AG08395 (cell line): Measurements from ENCODE around the gene TIMP2.
"Not testable (repeated sequence)": the region's sequence is repeated elsewhere in the genome, so short reads cannot be mapped to it uniquely, and the experiment has no call there.

ENCODE experiments used
- DNase-seq: peaks from one replicate; pipeline ENCODE4 v3.0.0; 2012; ENCODE audit warnings: mixed read lengths, low spot score

TIMP2 gene

DNA sequence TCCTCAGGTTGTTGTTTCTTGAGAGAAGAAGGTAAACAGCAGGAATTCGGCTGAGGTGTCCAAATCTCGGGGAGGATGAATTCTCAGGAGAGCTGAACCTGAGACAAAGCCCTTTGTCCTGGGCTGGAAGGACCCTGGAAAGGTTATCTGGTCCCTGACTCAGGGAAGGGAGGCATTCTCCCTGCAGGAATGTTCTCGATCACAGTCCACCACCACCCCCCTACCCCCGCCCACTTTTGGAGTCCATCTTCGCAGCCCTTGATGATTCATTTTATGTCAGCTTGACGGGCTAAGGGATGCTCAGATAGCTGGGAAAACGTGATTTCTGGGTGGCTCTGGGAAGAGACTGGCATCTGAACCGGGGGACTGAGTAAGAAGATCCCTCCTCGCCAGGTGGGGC, 20.8 kb downstream of the TIMP2 start:
- DNase-seq = no peak

GRCh38 chr17:78903101-78903779, 21.9 kb downstream of the TIMP2 start, which contains the start of gene CEP295NL:
Gene CEP295NL, minus strand, starts transcription at chr17:78903201. Its CDS starts 1,373 bp downstream, at chr17:78901828.
- DNase-seq = no peak

DNA sequence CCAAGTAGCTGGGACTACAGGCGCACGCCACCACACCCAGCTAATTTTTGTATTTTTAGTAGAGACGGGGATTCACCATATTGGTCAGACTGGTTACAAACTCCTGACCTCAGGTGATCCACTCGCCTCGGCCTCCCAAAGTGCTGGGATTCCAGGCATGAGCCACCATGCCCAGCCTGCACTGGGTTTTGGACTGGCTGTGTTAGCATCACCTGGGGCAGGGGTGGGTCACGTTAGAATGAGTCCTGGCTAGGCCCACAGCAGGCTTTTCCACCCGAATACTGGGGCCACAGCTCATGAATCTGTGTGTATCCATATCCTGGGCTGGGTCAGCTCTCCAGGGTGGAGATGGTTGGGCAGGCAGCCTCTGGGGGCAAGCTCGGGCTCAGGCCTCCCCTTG, 23.0 kb downstream of the TIMP2 start:
- DNase-seq = not testable (repeated sequence)

DNA sequence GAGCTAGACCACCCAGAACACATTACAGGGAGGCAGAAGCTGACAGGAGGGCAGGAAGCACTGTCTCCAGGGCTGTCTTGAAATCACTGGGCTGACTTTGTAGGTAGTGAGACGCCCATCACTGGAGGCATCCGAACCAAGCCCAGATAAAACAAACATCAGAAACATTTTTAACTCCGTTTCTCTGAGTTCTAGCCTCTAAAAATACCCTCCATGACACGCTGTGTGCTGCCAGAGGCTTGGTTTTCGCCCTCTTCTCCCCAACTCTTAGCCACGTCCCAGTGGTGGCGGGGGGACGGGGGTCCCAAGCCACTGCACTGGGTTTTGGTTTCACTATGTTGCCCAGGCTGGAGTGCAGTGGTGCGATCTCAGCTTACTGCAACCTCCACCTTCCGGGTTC, 23.4 kb downstream of the TIMP2 start:
- DNase-seq = no peak

GRCh38 chr17:78900816-78901215, 24.4 kb downstream of the TIMP2 start:
- DNase-seq = no peak

- DNase-seq = peak; percentile 39
Observed at GRCh38 chr17:78899361-78900260, 25.6 kb downstream of the TIMP2 start.

- DNase-seq = no peak
Observed at GRCh38 chr17:78898947-78899346, 26.2 kb downstream of the TIMP2 start.

DNA sequence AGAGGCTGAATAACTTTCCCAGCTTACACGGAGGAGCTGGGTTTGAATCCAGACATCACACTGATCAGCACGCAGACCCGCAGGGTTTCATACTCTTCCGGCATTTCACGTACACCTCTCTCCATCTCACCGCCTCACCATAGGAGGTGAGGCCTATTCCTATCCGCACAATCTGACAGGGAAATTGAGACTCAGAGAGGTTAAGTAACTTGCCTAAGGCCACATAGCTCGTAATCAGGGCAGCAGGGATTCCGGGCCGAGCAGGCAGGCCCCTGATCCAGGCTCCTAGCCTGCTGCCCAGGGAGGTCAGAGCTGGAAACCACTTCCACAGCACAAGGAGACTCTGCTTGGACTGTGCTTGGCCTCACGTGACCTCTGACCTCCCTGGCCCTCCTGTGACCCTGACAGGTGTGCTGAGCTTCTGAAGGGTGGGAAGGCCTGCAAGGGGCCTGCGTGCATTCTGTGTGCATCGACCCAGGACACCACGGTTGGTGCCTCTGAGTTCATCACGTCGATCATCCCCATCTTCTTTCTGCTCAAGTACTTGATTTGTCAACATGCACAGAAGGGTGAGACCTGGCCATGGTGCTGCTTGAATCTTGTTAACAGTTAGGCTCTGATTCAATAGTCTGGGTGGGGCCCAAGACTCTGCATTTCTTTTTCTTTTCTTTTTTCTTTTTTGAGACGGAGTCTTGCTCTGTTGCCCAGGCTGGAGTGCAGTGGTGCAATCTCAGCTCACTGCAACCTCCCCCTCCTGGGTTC, 26.9 kb downstream of the TIMP2 start:
- no peak for DNase-seq

DNA sequence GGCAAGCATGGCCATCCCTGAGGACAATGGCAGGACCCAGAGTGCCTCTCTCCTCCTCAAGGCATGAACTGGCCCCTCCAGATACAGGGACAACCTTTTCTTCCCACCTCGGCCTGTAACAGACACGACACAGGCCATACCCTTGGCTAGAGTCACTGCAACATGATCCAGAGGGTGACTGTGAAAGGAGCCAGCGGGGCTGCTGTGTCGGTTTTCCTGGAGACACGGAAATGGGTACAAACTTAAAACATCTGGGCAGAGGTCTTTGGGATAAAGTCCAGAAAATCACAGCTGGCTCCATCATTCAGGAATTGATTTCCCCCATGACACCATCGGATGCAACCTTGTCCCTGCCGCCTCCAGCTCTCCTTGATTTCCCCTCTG, 27.5 kb downstream of the TIMP2 start:
- DNase-seq = no peak

DNA sequence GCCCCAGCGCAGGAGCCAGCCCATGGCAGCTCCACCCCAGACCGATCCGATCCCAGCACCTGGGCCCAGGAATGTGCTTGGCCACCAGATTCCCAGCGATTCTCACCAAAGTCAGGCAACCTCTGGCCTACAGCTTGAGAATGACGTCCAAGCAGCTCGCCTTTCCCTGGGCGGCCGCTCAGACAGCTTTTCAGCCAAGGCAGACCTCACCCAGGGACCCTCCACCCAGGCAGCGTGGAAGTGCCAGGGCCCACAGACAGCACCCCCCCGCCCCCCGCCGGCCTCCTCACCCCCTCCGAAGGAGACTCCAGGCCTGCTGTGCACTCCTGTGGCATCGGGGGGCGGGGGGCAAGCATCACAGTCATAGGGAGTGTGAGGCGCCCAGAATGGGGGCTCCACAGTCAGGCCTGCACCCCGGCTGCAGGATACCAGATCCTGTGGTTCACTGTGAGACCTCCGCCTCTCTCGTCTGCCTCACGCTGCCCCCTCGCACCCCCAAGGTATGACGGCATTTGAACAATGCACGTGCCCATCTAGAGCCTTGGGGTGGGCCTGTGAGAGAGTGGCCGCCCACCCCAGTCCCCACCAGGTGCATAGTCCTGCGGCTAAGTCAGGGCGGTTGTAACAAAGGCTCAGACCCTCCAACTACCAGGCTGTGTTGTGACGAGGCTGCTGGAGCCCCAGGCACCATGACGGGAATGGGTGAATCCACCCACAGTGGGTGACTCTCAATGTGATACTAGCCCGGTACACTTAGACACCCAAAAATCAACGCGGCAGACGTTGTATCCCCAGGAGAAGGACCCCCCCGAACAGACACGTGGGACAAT, 28.1 kb downstream of the TIMP2 start:
- DNase-seq = no peak

GRCh38 chr17:78896091-78896833, 28.9 kb downstream of the TIMP2 start:
- DNase-seq = no peak

DNA sequence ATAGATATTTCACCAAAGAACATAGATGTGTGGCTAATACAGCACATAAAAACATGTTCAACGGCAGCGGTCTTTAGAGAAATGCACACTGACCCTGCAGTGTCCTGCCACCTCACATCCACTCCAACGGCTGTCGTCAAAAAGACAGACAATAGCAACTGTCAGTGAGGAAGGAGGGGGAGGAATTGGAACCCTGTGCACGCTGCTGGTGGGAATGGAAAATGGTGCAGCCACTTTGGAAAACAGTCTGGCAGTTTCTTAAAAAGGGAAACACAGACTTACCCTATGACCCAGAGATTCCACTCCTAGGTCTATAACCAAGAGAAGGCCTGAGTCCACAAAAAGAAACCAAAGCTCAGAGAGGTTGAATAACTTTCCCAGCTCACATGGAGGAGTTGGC, 29.9 kb downstream of the TIMP2 start:
- no peak for DNase-seq

- DNase-seq = no peak
Observed at GRCh38 chr17:78893684-78894083, 31.5 kb downstream of the TIMP2 start.

- DNase-seq = no peak
Observed at GRCh38 chr17:78892936-78893379, 32.2 kb downstream of the TIMP2 start.

- no peak for DNase-seq
Observed at GRCh38 chr17:78892520-78892919, 32.7 kb downstream of the TIMP2 start.

DNA sequence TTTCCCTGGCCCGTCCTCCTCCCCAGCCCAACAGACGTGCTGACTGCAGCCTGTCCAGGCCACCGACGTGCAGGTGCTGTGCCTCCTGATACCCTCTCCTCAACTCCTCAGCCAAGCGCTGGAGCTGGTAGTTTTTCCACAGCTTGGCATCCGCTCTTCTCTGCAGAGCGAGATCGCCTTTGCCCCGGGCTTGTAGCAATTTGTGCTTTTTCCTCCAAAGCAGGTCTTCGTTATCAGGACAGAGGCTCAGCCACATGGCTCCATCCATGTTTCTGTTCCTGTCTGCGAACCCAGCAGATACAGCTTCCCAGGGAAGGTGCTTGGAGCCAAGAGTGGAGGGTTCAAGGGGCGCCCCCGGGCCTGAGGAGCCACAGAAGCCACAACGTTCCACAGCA, 33.1 kb downstream of the TIMP2 start:
- no peak for DNase-seq

DNA sequence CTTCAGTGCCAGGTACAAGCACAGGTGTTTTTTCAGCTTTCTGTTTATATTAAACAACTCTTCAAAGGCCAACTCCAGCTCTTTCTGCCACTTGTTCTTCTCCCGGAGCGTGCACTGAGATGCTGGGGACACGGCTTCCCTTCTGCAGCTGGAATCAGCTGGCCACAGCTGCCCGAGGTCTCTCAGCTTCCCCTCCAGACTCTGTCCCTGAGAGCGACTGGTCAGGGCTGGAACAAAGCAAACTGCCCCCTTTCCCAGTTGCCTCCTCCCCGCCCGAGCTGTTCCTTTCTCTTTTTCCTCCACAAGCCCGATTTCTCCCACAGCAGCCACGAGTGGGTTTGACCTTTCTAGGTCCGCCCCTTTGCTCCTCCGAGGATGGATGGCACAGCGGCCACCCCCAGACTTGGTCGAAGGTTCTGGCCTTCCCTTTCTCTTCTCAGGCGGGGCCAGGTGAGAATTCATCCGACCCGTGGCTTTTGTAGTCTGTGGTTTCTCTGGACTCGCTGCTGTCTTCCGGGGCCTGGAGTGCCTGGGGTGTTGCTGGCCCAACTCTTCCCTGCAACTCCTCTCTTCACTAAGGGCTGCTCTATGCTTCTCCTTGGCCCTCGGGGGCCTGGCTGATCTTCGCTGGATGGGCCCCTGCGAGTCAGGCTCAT, 33.7 kb downstream of the TIMP2 start:
- no peak for DNase-seq

GRCh38 chr17:78890498-78890897, 34.7 kb downstream of the TIMP2 start:
- DNase-seq = no peak

DNA sequence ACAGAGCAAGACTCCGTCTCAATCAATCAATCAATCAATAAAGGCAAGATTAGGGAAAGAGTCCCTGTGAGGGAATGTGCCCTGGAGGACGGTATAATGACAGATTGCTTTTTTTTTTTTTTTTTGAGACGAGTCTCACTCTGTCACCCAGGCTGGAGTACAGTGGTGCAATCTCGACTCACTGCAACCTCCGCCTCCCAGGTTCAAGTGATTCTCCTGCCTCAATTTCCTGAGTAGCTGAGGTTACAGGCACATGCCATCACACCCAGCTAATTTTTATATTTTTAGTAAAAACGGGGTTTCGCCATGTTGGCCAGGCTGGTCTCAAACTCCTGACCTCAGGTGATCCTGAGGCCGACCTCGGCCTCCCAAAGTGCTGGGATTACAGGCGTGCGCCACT, 35.1 kb downstream of the TIMP2 start:
- not testable (repeated sequence) for DNase-seq

DNA sequence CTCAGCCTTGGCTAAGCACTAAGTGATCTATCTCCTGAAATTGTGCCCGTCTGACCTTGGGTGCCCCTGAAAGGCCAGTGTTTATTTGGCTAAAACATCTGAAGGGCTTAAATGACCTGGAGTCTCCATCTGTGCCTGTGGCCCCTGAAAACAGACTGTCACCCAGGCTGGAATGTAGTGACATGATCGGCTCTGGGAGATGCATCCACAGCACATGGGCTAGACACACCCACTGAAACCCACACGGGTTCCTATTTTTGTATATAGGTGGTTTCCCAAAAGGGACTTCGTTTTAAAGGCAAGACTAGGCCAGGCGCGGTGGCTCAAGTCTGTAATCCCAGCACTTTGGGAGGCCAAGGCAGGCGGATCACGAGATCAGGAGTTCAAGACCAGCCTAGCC, 35.7 kb downstream of the TIMP2 start:
- DNase-seq = no peak
